ENCODE measurements around the gene KDM4C. TPM values are rescaled to one million over a fixed set of nuclear protein-coding genes. Genes with fewer than 3 reads are reported as not detected.
A peak's percentile ranks its signal among the peaks of the same experiment; 100 is the strongest.

Gene KDM4C
- total and polyA plus RNA-seq, 2 of the 4 experiments (the other 2 are of a cell fraction), result 11.8 to 23.8 TPM

DNA sequence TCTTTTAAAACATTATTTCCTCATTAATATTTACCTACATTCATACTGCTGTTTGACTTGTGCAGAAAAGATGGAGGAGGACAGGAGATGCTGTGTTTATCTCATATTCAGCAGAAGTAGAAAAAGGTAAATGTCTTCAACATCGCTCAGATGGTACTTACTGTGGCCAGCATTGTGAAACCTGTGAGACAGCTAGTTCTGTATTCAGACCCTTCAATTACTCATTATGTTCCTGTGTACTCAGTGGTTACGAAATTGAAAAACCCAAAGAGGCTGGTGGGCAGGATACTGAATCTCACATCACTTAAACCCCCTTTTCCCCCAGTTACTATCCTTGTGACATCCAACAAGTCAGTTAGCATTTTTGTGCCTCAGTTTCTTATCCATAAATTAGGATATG, 216.0 kb downstream of the KDM4C start:
- ChIA-PET CTCF (no interaction called here), POLR2A (ENCODE audit: unreplicated experiment) (interaction anchor here (0.5 kb wide), 1 partner anchor 24 kb away, joined by 3 read pairs; no protein-coding TSS in a partner anchor)
- H4K5ac ChIP-seq (ENCODE audit: low read depth, low read length), result no peak overlapping the region
- no peaks in the 10 kb centered on the region for H4K20me1 ChIP-seq (ENCODE audit: insufficient read depth, low read length)
- DNase-seq (peak; percentile 7), ATAC-seq (ENCODE audit: low read depth) (no peak)
- H2BK15ac ChIP-seq (ENCODE audit: low read depth, low read length), result no peak overlapping the region
- no peak overlapping the region for H3K9ac ChIP-seq (ENCODE audit: low read depth, low read length)
- H3K14ac ChIP-seq (replicated peaks; ENCODE audit: low read depth, low read length), result no peak overlapping the region
- H2AK9ac ChIP-seq (replicated peaks; ENCODE audit: low read depth, low read length, poor library complexity), result no peak overlapping the region
- in situ Hi-C loops (cut with MboI; ENCODE audit: low sequenced_read_pairs) (no loop called here), dilution Hi-C loops (cut with HindIII; ENCODE audit: low sequenced_read_pairs, unreplicated experiment) (no loop called here), intact Hi-C loops (cut with micrococcal nuclease) (loop anchor here (5.0 kb wide), 1 partner anchor 66 kb away; no protein-coding TSS in a partner anchor)
- H2BK20ac ChIP-seq (ENCODE audit: low read depth, low read length), result no peak overlapping the region
- H3K4ac ChIP-seq (ENCODE audit: low read depth, low read length), result no peak overlapping the region
- no peak overlapping the region for H3K4me3 ChIP-seq (ENCODE audit: insufficient read depth, low read depth, low read length)
- no TSS peak for BruUV-seq (replicated peaks)
- no peaks in the 10 kb centered on the region for H3K27me3 ChIP-seq (ENCODE audit: control insufficient read depth, insufficient read depth, low read length)
- TF ChIP-seq MXI1 (IDR thresholded peaks at IDR 0.05; ENCODE audit: borderline replicate concordance, low read depth, low read length) (no peak), NFE2L2 (IDR thresholded peaks at IDR 0.05; ENCODE audit: low read depth, low read length) (no peak), CEBPB (IDR thresholded peaks at IDR 0.05; ENCODE audit: low read depth, low read length) (no peak), SMC3 (IDR thresholded peaks at IDR 0.05; ENCODE audit: low read depth, low read length) (no peak), CTCF (conservative IDR thresholded peaks at IDR 0.05; ENCODE audit: low read depth, low read length) (no peak), MAZ (IDR thresholded peaks at IDR 0.05; ENCODE audit: borderline replicate concordance, low read depth, low read length) (no peak), RFX5 (IDR thresholded peaks at IDR 0.05; ENCODE audit: low read depth, low read length) (no peak), BHLHE40 (IDR thresholded peaks at IDR 0.05; ENCODE audit: low read depth, low read length) (no peak), CHD1 (IDR thresholded peaks at IDR 0.05; ENCODE audit: low read depth, low read length) (no peak), MAFK (IDR thresholded peaks at IDR 0.05; ENCODE audit: low read depth, low read length) (no peak)
- H3K4me1 ChIP-seq (ENCODE audit: control insufficient read depth, insufficient read depth, low read length), result 0 out of 2 replicates have a peak, but pooled peaks cover 2% of the 10 kb centered on the region
- H3K27ac ChIP-seq (ENCODE audit: insufficient read depth, low read length), result no peak overlapping the region
- H2AFZ ChIP-seq (replicated peaks; ENCODE audit: low read length, poor library complexity), result no peak overlapping the region
- no peak overlapping the region for H4K91ac ChIP-seq (ENCODE audit: insufficient read depth, low read depth, low read length)
- no peak overlapping the region for H3K23ac ChIP-seq (ENCODE audit: low read depth, low read length)
- no peak overlapping the region for H4K8ac ChIP-seq (ENCODE audit: low read depth in 2 of 2, low read length in 2 of 2)
- no peaks in the 10 kb centered on the region for H3K36me3 ChIP-seq (ENCODE audit: control insufficient read depth, insufficient read depth, low read length)
- H2AK5ac ChIP-seq (ENCODE audit: low read depth, low read length), result no peak overlapping the region
- no peaks in the 10 kb centered on the region for H3K9me3 ChIP-seq (ENCODE audit: control insufficient read depth, insufficient read depth, low read length)
- no peaks in the 10 kb centered on the region; the same call in 1 of the 2 replicates for H3K9me1 ChIP-seq (ENCODE audit: insufficient read depth, low read length)
- no peak overlapping the region for H2BK120ac ChIP-seq (ENCODE audit: low read depth, low read length)
- no peak overlapping the region for H3K18ac ChIP-seq (ENCODE audit: low read depth, low read length)
- H2BK5ac ChIP-seq (ENCODE audit: low read depth, low read length, poor library complexity, severe bottlenecking), result no peak overlapping the region
- H3K56ac ChIP-seq (ENCODE audit: extremely low read depth, insufficient read depth, low read length), result no peak overlapping the region
- no CpG with 5 or more reads among the region's 2 CpGs for whole genome bisulfite sequencing, 2 experiments (ENCODE audit: extremely low coverage in 2 of 2, insufficient read length in 1 of 2)
- no peak overlapping the region for H3K4me2 ChIP-seq (ENCODE audit: low read depth, low read length)
- H3K79me1 ChIP-seq (ENCODE audit: low read depth in 1 of 2, low read length in 2 of 2), result no peaks in the 10 kb centered on the region; a peak in 1 of 4 replicates
